SIG-M5 treated with dmso at 0.1 percent for 504 hours (cell line): ENCODE data around the gene SPRTN.

Source experiments
- DNase-seq: peaks from one replicate; lab custom pipeline; 2025; ENCODE audit not compliant: unreplicated experiment; lab: John Stamatoyannopoulos, UW

SPRTN gene

GRCh38 chr1:231376101-231376500 lies 38.0 kb downstream of the SPRTN start:
- DNase-seq, result no peak

DNA sequence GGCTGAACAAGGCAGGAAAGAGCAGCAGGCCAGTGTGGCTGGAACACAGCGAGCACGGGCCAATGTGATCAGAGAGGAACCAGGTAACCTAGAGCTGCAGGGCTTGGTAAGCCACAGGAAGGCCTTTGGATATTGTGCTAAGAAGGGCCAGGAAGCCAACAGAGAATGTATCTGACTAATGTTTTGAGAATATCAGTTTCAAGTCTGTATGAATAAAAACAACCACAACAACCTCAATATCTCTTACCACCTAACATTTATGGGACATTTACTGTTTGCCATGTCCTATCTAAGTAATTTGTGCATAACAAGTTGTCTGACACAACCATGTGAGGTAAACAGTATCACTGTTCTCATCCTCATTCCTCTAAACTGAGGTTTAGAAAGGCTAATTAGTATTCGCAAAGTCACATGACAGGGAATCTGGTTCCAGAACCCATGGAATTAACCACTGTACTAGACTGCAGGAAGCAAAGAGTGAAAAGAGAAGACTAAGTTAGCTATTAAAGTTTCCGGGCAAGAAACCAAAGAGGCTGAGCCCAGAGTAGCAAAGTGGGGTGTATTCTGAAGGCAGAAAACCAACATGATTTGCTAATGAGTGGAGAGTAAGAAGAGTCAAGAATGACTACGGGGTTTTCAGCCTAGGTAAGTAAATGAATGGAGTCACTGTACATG lies 38.9 kb downstream of the SPRTN start:
- DNase-seq, result no peak

- DNase-seq, result no peak
Measured at GRCh38 chr1:231381729-231382128, 43.6 kb downstream of the SPRTN start.

DNA sequence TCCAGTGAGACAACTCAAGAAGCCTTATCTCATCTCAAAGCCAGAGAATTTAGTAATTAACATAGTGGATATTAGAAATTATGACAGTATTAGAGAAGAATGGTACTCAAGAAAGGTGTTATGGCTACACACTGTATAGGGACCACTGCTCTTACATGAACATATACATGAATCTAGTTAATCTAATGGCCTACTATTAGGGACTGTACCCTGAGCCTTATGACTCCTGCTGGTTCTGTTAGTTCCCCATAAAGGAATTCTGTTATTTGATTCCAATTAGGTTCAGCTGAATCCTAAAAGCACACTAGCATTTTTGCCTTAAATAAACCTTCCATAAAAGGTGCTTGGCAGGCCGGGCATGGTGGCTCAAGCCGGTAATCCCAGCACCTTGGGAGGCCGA lies 44.3 kb downstream of the SPRTN start:
- no peak for DNase-seq

- DNase-seq, result peak; percentile 72
Measured at GRCh38 chr1:231383159-231383860, 45.2 kb downstream of the SPRTN start.

GRCh38 chr1:231384696-231385415 lies 46.8 kb downstream of the SPRTN start:
- no peak for DNase-seq

- no peak for DNase-seq
Measured at GRCh38 chr1:231385416-231385748, 47.3 kb downstream of the SPRTN start.

DNA sequence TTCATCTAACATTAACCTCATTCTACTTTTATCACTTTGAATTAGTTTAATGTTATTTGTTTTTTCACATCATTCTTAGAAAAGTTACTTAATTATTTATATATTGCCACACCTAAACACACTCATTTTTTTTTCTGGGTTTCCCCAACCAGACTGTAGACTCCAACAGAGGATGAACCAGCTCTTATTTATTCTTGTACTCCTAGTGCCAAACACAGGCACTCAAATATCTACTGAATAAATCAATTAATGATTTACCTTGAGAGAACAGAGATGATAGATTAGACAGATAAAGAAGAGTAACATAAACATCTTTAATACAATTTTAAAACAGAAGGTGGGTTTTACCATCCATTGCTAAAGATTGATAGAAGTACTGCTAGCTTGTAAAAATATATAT lies 48.4 kb downstream of the SPRTN start:
- no peak for DNase-seq

GRCh38 chr1:231387770-231388669 lies 49.9 kb downstream of the SPRTN start:
- peak; percentile 88 for DNase-seq

DNA sequence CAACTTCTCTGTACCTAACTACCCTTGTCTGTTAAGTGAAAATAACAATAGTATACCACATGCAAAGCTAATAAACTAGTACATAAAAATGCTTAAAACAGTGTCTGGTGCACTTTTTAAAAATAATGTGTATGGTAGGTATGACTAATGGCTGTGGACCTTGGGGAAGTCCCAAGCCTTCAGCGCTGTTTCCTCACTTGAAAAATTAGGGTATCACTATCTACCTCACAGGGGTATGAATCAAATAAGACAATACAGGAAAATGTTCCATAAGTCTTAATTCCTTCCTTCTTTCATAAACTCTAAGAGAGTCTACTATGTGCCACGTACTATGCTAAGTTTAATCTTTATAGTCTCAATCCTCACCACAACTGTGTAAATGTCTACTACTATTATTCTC lies 52.0 kb downstream of the SPRTN start:
- no peak for DNase-seq

DNA sequence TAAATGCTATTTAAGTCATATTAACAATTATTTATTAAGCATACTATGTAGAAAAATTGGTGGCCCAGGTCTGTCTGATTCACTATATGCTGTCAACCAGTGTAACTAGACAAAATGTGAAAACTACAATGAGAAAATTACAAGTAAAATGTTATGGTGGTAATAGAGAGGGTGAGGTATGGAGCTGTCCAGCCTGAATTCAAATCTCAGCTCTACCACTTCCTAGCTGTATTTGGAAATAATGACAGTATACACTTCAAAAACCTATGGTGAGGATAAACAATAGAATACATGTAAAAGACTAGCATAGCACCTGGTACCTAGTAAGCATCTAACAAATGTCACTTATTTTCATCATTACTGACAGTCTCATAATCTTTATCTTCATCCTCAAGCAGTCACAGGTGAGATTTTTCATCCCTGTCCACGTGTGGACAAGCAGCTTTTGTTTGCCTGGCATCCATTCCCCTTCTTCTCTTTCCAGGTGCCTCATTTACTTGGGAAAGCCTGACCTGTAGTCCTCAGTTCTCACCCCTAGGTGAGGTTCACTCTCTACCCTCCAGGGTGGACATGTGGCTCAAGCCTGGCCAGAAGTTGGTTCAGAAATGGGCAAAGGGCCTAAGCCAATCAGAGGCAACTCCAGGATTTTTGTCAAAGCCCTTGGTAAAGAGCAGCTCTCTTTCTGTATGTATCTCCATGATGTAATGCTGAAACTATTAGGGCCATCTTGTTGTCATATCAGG lies 54.5 kb downstream of the SPRTN start:
- DNase-seq, result no peak

GRCh38 chr1:231393668-231394067 lies 55.6 kb downstream of the SPRTN start:
- DNase-seq, result no peak

DNA sequence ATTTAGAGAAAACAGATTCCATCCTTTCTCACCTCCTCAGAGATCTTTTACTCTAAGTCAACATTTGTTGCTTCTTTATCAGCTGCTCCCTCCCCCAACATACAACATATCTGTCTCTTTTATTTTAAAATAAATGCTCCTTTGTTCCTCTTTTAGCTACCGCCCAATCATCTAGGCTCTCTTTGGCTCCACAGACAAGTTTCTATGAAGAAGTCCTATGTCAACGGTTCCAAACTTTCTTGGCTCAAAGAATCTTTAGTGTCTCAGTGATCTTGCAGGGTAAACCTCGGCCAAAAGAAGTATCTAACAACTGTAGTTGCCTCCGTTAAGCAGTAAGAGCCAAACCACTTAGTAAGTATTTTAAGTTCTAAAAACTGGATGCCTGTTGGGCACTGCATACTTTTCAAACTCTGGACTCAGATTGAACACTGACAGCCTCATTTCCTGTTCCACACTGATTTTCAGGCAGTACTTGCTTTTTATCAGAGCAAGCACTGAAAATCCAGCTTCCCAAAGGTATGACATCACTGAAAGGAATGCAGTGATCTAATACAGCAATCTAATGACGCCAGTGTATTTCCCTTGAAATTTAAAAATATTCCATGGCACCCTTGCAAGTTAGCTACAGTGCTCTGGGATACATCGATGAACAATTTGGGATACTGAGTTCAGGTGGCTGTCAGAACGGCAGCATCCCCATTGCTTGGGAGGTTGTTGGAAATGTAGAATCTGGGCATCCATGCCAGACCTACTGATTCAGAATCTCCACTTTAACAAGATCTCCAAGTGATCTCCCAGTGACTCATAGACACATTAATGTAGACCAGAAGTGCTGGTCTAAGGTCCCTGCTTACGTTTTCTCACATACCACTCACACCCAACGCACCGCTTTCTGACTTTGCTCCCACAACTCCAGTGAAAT lies 57.2 kb downstream of the SPRTN start:
- DNase-seq, result no peak

- no peak for DNase-seq
Measured at GRCh38 chr1:231395998-231396390, 57.9 kb downstream of the SPRTN start.

- DNase-seq, result no peak
Measured at GRCh38 chr1:231396643-231397042, 58.5 kb downstream of the SPRTN start.

DNA sequence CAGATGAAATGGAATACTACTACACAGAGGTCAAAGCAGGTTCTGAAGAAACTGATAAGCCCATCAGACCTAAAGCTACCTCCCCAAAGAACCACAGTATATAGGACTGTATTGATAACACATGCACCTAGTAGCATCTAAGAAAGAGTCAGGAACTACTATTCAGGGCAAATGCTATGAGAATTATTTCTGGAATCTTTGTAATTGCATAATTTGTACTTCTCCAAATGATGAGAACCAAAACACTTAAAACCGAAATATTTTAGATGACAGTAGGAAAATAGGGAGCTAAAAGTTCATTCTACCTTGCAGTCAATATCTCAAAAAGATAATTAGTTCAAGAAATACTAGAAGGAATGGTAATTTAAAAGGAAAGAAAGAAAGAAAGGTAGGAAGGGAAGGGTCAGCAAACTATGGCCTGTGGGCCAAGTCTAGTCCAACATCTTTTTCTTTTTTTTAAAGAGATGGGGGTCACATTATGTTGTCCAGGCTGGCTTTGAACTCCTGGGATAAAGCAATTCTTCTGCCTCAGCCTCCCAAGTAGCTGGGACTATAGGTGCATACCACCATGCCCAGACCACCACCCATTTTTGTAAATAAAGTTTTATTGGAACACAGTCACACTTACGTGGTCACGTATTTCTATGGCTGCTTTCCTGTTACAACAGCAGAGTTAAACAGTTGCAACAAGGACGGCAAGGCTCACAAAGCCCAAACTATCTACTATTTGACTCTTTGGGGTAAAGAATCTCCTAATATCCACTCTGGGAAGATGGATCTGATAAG lies 60.0 kb downstream of the SPRTN start:
- DNase-seq, result no peak

DNA sequence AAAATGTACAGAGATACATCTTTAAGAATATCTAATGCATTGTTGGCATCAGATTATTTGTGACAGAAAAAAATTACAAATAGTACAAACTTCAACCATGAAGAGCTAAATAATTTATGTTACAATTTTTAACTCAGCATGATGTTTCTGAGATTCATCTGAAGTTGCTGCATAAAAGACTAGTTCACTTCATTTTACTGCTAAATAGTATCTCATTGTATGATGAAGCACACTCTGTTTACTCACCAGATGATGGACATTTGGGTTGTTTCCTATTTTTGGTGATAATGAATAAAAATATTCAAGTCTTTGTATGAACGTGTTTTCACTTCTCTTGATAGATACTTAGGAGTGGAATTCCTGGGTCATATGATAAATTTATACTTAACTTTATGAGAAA lies 63.4 kb downstream of the SPRTN start:
- DNase-seq, result no peak

DNA sequence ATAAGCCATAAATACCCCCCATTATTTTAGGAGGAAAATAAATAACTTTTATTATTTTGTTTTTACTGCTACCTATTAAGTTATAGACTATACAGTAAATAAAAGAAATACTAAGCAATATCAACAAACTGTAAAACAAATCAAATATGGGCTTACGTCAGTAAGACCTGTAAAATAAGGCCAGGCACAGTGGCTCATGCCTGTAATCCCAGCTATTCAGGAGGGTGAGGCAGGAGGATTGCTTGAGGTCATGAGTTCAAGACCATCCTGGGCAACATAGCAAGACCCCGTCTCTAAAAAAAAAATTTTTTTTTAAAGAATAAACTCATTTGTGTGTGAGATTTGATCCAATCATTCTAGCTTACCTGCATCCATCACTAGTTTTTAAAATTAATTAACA lies 66.2 kb downstream of the SPRTN start:
- no peak for DNase-seq
